GM12891 (cell line): ENCODE measurements around the gene GPR55.
A peak's percentile ranks its signal among the peaks of the same experiment; 100 is the strongest.
"Not testable (repeated sequence)": the region's sequence is repeated elsewhere in the genome, so short reads cannot be mapped to it uniquely, and the experiment has no call there.

Experiments used
- DNase-seq: peaks from one replicate; pipeline ENCODE4 v3.0.0; 2011; ENCODE audit warnings: low spot score; ENCODE audit not compliant: insufficient read length
- FAIRE-seq: peaks from 2 replicates; lab custom pipeline; 2011; peaks lifted over from hg19 to GRCh38; lab: Jason Lieb, UNC
- PAX5 ChIP-seq: IDR thresholded peaks from 2 replicates; pipeline ENCODE4 v1.6.1; 2011; ENCODE audit warnings: low read length, moderate library complexity, mild to moderate bottlenecking; ENCODE audit not compliant: insufficient read depth, severe bottlenecking
- POLR2A ChIP-seq: IDR thresholded peaks from 2 replicates; pipeline ENCODE4 v1.6.1; 2011; ENCODE audit warnings: low read depth, low read length, control low read depth
- POLR2AphosphoS5 ChIP-seq: IDR thresholded peaks from 2 replicates; pipeline ENCODE4 v1.6.1; 2011; ENCODE audit warnings: low read depth, low read length, control low read depth
- POU2F2 ChIP-seq: IDR thresholded peaks from 2 replicates; pipeline ENCODE4 v1.6.1; 2011; ENCODE audit warnings: low read depth, mild to moderate bottlenecking, control low read depth, low read length, moderate library complexity
- SPI1 ChIP-seq: IDR thresholded peaks from 2 replicates; pipeline ENCODE4 v1.6.1; 2011; ENCODE audit warnings: low read depth, low read length, control low read depth
- TAF1 ChIP-seq: IDR thresholded peaks from 2 replicates; pipeline ENCODE4 v1.6.1; 2011; ENCODE audit warnings: low read depth, low read length, control low read depth

Gene GPR55

GRCh38 chr2:230938098-230938497 lies 13.1 kb upstream of the GPR55 start:
- no peak for TF ChIP-seq POU2F2
- TF ChIP-seq POLR2AphosphoS5, result no peak
- peak; percentile 77 for TF ChIP-seq SPI1
- FAIRE-seq (no peak), DNase-seq (no peak)

- no peak for DNase-seq
- TF ChIP-seq POLR2AphosphoS5 (no peak), SPI1 (no peak)
- FAIRE-seq, result no peak
Measured at GRCh38 chr2:230937362-230937761, 12.3 kb upstream of the GPR55 start.

GRCh38 chr2:230936243-230936642 lies 11.2 kb upstream of the GPR55 start:
- not testable (repeated sequence) for FAIRE-seq, DNase-seq

GRCh38 chr2:230935130-230935430 lies 10.0 kb upstream of the GPR55 start:
- FAIRE-seq (no peak), DNase-seq (no peak)
- no peak for TF ChIP-seq PAX5
- TF ChIP-seq SPI1, result no peak
- TF ChIP-seq POLR2AphosphoS5, result no peak
- TF ChIP-seq POU2F2, result no peak
- no peak for TF ChIP-seq POLR2A
- TF ChIP-seq TAF1, result no peak

GRCh38 chr2:230934231-230935129 lies 9.4 kb upstream of the GPR55 start:
- DNase-seq (no peak), FAIRE-seq (no peak)
- TF ChIP-seq POU2F2, result no peak
- no peak for TF ChIP-seq PAX5
- no peak for TF ChIP-seq TAF1
- no peak for TF ChIP-seq POLR2AphosphoS5
- no peak for TF ChIP-seq SPI1

- TF ChIP-seq PAX5 (no peak), POLR2AphosphoS5 (no peak), SPI1 (no peak), POLR2A (no peak), TAF1 (no peak), POU2F2 (no peak)
- no peak for DNase-seq
Measured at GRCh38 chr2:230933521-230934180, 8.6 kb upstream of the GPR55 start.

GRCh38 chr2:230932556-230933511 lies 7.8 kb upstream of the GPR55 start:
- TF ChIP-seq POLR2A (no peak), POU2F2 (no peak), SPI1 (no peak), PAX5 (no peak), TAF1 (no peak), POLR2AphosphoS5 (no peak)

More at GRCh38 chr2:230933521-230934180, 8.6 kb upstream of the GPR55 start:
- FAIRE-seq, result no peak

GRCh38 chr2:230931556-230932231 lies 6.7 kb upstream of the GPR55 start:
- FAIRE-seq, result no peak
- TF ChIP-seq POLR2AphosphoS5, result no peak
- no peak for TF ChIP-seq PAX5
- TF ChIP-seq POU2F2, result no peak
- no peak for TF ChIP-seq SPI1
- TF ChIP-seq POLR2A, result no peak
- no peak for TF ChIP-seq TAF1

More at GRCh38 chr2:230932556-230933511, 7.8 kb upstream of the GPR55 start:
- FAIRE-seq (no peak), DNase-seq (no peak)

More at GRCh38 chr2:230931556-230932231, 6.7 kb upstream of the GPR55 start:
- DNase-seq, result no peak
